ENCODE measurements around the gene ZNRF1.

DNA sequence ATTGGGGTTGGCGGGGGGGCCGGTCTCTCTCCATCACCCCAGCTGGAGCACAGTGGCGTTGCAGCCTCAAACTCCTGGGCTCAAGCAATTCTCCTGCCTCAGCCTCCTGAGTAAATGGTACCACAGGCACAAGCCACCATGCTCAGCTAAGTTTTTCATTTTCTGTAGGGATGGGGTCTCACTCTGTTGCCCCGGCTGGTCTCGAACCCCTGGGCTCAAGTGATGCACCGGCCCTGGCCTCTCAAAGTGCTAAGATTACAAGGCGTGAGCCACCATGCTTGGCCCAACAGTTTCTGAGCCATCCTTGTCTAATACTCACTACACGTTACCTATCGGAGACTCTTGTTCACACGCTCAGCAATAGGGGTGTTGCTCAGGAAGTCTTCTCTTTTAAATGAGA is 25.5 kb upstream of the ZNRF1 start:
- TF ChIP-seq, protein P1, sequence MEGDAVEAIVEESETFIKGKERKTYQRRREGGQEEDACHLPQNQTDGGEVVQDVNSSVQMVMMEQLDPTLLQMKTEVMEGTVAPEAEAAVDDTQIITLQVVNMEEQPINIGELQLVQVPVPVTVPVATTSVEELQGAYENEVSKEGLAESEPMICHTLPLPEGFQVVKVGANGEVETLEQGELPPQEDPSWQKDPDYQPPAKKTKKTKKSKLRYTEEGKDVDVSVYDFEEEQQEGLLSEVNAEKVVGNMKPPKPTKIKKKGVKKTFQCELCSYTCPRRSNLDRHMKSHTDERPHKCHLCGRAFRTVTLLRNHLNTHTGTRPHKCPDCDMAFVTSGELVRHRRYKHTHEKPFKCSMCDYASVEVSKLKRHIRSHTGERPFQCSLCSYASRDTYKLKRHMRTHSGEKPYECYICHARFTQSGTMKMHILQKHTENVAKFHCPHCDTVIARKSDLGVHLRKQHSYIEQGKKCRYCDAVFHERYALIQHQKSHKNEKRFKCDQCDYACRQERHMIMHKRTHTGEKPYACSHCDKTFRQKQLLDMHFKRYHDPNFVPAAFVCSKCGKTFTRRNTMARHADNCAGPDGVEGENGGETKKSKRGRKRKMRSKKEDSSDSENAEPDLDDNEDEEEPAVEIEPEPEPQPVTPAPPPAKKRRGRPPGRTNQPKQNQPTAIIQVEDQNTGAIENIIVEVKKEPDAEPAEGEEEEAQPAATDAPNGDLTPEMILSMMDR (IDR thresholded peaks at IDR 0.05), result no peak
- TF ChIP-seq POLR2A (IDR thresholded peaks at IDR 0.05), result no peak
